Measurements from ENCODE around the gene NR6A1.

- TF ChIP-seq, protein P1, sequence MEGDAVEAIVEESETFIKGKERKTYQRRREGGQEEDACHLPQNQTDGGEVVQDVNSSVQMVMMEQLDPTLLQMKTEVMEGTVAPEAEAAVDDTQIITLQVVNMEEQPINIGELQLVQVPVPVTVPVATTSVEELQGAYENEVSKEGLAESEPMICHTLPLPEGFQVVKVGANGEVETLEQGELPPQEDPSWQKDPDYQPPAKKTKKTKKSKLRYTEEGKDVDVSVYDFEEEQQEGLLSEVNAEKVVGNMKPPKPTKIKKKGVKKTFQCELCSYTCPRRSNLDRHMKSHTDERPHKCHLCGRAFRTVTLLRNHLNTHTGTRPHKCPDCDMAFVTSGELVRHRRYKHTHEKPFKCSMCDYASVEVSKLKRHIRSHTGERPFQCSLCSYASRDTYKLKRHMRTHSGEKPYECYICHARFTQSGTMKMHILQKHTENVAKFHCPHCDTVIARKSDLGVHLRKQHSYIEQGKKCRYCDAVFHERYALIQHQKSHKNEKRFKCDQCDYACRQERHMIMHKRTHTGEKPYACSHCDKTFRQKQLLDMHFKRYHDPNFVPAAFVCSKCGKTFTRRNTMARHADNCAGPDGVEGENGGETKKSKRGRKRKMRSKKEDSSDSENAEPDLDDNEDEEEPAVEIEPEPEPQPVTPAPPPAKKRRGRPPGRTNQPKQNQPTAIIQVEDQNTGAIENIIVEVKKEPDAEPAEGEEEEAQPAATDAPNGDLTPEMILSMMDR (IDR thresholded peaks at IDR 0.05; ENCODE audit: poor library complexity, severe bottlenecking) = no peak
- no peak for TF ChIP-seq POLR2AphosphoS5 (IDR thresholded peaks at IDR 0.05)
- TF ChIP-seq, protein P2, sequence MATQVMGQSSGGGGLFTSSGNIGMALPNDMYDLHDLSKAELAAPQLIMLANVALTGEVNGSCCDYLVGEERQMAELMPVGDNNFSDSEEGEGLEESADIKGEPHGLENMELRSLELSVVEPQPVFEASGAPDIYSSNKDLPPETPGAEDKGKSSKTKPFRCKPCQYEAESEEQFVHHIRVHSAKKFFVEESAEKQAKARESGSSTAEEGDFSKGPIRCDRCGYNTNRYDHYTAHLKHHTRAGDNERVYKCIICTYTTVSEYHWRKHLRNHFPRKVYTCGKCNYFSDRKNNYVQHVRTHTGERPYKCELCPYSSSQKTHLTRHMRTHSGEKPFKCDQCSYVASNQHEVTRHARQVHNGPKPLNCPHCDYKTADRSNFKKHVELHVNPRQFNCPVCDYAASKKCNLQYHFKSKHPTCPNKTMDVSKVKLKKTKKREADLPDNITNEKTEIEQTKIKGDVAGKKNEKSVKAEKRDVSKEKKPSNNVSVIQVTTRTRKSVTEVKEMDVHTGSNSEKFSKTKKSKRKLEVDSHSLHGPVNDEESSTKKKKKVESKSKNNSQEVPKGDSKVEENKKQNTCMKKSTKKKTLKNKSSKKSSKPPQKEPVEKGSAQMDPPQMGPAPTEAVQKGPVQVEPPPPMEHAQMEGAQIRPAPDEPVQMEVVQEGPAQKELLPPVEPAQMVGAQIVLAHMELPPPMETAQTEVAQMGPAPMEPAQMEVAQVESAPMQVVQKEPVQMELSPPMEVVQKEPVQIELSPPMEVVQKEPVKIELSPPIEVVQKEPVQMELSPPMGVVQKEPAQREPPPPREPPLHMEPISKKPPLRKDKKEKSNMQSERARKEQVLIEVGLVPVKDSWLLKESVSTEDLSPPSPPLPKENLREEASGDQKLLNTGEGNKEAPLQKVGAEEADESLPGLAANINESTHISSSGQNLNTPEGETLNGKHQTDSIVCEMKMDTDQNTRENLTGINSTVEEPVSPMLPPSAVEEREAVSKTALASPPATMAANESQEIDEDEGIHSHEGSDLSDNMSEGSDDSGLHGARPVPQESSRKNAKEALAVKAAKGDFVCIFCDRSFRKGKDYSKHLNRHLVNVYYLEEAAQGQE (IDR thresholded peaks at IDR 0.05; ENCODE audit: borderline replicate concordance) = no peak
- no peak for TF ChIP-seq MXI1 (conservative IDR thresholded peaks at IDR 0.05; ENCODE audit: poor library complexity, severe bottlenecking)
- TF ChIP-seq EZH2 (IDR thresholded peaks at IDR 0.05; ENCODE audit: borderline replicate concordance, insufficient read depth, low read length, poor library complexity, severe bottlenecking) = no peak
- TF ChIP-seq SMC3 (conservative IDR thresholded peaks at IDR 0.05; ENCODE audit: poor library complexity) = no peak
- no peak for TF ChIP-seq RAD21 (conservative IDR thresholded peaks at IDR 0.05)
Measured at GRCh38 chr9:124797343-124798103, 26.4 kb upstream of the NR6A1 start.
